Hypothalamus (tissue), 51 donors: ENCODE data around the gene CSPG5.

Experiments used
- DNase-seq, 51 donors: peaks; one replicate each; lab custom pipeline; 2025; lab: John Stamatoyannopoulos, UW

CSPG5 gene

GRCh38 chr3:47588587-47588986, 9.9 kb upstream of the CSPG5 start:
- no peak for DNase-seq

- DNase-seq = no peak
Observed at GRCh38 chr3:47588053-47588452, 9.4 kb upstream of the CSPG5 start.

- no peak for DNase-seq
Observed at GRCh38 chr3:47586746-47587145, 8.1 kb upstream of the CSPG5 start.

GRCh38 chr3:47583320-47584075, 4.8 kb upstream of the CSPG5 start:
- no peak for DNase-seq

- no peak for DNase-seq
Observed at GRCh38 chr3:47581835-47582234, 3.2 kb upstream of the CSPG5 start.

- DNase-seq = no peak
Observed at GRCh38 chr3:47581422-47581821, 2.8 kb upstream of the CSPG5 start.

- DNase-seq = no peak
Observed at GRCh38 chr3:47580481-47580880, 1.8 kb upstream of the CSPG5 start.

GRCh38 chr3:47579875-47580274, 1.2 kb upstream of the CSPG5 start:
- DNase-seq = no peak

GRCh38 chr3:47578119-47578632, 489 bp downstream of the CSPG5 start:
- peak in 38 of 51 donors; percentile 9 to 72 (median 32) for DNase-seq

GRCh38 chr3:47577583-47578118, 1.0 kb downstream of the CSPG5 start:
- DNase-seq = peak in 5 of 51 donors; percentile 37 to 49 (median 38)

- DNase-seq = peak in 30 of 51 donors; percentile 6 to 69 (median 42)
Observed at GRCh38 chr3:47573190-47574172, 5.2 kb downstream of the CSPG5 start.

- peak in 28 of 51 donors; percentile 9 to 73 (median 38) for DNase-seq
Observed at GRCh38 chr3:47571391-47572175, 7.1 kb downstream of the CSPG5 start.

GRCh38 chr3:47568901-47569300, 9.8 kb downstream of the CSPG5 start:
- no peak for DNase-seq

- no peak for DNase-seq
Observed at GRCh38 chr3:47567149-47567548, 11.5 kb downstream of the CSPG5 start.

GRCh38 chr3:47566667-47567066, 12.0 kb downstream of the CSPG5 start:
- no peak for DNase-seq

GRCh38 chr3:47565734-47566550, 12.7 kb downstream of the CSPG5 start:
- DNase-seq = no peak

- no peak for DNase-seq
Observed at GRCh38 chr3:47556351-47556750, 22.3 kb downstream of the CSPG5 start.

GRCh38 chr3:47554335-47554734, 24.3 kb downstream of the CSPG5 start:
- no peak for DNase-seq

GRCh38 chr3:47553407-47553806, 25.3 kb downstream of the CSPG5 start:
- peak in 2 of 51 donors; percentile 4 to 12 for DNase-seq
